22Rv1 (cell line): Measurements from ENCODE around the gene MIDN.

Experiments used
- H3K27ac ChIP-seq: fragments of 450-650 bp; 2 replicates; pipeline ENCODE4 v1.5.1; 2017
- ZFX ChIP-seq: fragments of 450-650 bp; IDR thresholded peaks from 2 replicates; pipeline ENCODE4 v1.6.1; 2017; ENCODE audit warnings: antibody characterized with exemption, borderline replicate concordance
- TF ChIP-seq, protein P1 (sequence below): fragments of 450-650 bp; IDR thresholded peaks from 2 replicates; pipeline ENCODE4 v1.5.1; 2017; ENCODE audit warnings: mild to moderate bottlenecking

The MIDN gene

DNA sequence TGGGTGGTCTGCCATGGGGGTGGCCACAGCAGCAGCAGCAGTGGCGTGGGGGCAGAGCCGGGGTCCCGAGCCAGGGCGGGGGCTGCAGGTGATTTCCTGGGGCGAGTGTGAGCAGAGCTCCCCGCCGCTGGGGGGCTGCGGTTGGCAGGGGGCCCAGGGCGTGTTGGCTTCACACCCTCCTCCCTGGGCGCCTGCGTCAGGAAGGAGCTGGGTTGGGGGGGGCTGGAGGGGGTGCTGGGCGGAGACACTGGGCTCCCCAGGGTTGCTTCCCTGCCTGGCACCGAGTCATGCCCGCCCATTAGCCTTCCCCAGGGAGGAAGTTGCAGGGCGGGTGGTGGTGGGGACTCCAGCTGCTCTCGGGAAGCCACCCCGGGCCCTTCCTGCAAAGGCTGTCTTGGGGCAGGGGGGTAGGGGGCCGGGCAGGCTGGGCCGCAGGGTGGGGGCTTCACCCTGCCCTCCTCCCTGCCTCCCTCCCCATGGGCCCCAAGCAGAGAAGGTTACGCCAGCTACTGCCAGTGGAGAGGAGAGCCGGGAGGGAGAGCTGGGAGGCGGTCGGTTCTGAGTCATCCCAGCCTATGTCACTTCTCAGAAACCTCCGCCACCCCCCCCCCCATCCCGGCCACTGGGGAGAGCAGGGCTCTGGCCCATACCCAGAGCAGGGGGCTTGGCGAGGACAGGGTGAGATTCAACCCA is 4.6 kb downstream of the MIDN start:
- peak overlapping the region; percentile 99 for H3K27ac ChIP-seq
- no peak for TF ChIP-seq ZFX
- TF ChIP-seq, protein P1, sequence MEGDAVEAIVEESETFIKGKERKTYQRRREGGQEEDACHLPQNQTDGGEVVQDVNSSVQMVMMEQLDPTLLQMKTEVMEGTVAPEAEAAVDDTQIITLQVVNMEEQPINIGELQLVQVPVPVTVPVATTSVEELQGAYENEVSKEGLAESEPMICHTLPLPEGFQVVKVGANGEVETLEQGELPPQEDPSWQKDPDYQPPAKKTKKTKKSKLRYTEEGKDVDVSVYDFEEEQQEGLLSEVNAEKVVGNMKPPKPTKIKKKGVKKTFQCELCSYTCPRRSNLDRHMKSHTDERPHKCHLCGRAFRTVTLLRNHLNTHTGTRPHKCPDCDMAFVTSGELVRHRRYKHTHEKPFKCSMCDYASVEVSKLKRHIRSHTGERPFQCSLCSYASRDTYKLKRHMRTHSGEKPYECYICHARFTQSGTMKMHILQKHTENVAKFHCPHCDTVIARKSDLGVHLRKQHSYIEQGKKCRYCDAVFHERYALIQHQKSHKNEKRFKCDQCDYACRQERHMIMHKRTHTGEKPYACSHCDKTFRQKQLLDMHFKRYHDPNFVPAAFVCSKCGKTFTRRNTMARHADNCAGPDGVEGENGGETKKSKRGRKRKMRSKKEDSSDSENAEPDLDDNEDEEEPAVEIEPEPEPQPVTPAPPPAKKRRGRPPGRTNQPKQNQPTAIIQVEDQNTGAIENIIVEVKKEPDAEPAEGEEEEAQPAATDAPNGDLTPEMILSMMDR, result no peak

DNA sequence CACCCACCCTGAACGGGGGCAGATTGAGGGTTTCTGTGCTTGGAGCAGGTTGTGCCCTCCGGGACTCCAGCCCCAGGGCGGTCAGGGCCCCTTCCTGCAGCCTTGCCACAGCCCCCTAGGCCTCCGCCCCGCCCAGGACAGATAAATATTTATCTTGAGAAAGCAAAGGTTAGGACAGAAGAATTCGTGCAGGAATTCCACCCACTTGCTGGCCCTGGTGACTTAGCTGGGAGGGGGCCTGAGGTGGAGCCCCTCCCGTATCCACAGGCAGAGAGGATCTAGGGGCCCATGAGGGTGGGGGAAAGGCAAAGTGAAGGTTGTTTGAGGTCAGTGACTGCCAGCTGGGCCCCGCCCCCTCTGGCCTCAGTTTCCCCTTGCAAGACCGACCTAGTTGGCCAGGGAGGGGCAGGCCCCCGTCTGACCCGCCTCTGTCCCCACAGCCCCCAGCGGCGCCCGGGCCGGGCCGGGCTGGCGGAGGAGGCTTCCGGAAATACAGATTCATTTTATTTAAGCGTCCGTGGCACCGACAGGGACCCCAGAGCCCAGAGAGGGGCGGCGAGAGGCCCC is 5.2 kb downstream of the MIDN start:
- H3K27ac ChIP-seq, result peak overlapping the region; percentile 99
- TF ChIP-seq ZFX, result no peak
- TF ChIP-seq, protein P1, result no peak

DNA sequence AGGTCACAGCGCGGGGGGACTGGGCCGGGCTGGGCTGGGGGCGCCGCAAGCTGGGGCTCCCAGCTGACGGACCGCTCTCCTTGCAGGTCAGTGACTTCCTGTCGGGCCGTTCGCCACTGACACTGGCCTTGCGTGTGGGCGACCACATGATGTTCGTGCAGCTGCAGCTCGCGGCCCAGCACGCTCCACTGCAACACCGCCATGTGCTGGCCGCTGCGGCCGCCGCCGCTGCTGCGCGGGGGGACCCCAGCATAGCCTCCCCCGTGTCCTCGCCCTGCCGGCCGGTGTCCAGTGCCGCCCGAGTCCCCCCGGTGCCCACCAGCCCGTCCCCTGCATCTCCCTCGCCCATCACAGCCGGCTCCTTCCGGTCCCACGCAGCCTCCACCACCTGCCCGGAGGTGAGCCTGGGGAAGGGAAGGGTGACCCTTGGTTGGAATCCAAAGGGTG is 5.7 kb downstream of the MIDN start:
- H3K27ac ChIP-seq, result peak overlapping the region; percentile 99
- no peak for TF ChIP-seq ZFX
- TF ChIP-seq, protein P1, result no peak

DNA sequence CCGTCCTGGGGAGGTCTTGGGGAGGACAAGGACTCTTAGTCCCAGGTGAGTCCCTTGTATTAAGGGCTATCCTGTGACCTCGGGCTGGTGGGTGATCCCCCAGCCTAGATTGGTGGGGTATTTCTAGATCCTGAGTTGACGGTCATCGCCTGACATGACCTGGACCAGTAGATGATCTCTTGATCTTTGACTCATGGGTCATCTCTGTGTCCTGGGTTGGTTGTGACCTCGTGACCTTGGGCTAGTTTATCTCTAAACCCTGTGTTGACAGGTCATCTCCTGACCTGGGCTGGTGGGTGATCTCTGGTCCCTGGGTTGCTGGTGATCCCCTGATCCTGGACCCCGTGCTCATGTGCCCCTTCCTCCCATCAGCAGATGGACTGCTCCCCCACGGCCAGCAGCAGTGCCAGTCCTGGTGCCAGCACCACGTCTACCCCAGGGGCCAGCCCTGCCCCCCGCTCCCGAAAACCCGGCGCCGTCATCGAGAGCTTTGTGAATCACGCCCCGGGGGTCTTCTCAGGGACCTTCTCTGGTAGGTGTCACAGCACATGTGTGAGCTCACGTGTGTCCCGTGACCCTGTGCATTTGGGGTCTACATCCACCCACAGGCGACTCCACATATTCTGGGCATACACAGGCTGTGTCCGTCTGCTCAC is 6.3 kb downstream of the MIDN start:
- TF ChIP-seq ZFX, result no peak
- TF ChIP-seq, protein P1, result no peak
- H3K27ac ChIP-seq, result peak overlapping the region; percentile 99

DNA sequence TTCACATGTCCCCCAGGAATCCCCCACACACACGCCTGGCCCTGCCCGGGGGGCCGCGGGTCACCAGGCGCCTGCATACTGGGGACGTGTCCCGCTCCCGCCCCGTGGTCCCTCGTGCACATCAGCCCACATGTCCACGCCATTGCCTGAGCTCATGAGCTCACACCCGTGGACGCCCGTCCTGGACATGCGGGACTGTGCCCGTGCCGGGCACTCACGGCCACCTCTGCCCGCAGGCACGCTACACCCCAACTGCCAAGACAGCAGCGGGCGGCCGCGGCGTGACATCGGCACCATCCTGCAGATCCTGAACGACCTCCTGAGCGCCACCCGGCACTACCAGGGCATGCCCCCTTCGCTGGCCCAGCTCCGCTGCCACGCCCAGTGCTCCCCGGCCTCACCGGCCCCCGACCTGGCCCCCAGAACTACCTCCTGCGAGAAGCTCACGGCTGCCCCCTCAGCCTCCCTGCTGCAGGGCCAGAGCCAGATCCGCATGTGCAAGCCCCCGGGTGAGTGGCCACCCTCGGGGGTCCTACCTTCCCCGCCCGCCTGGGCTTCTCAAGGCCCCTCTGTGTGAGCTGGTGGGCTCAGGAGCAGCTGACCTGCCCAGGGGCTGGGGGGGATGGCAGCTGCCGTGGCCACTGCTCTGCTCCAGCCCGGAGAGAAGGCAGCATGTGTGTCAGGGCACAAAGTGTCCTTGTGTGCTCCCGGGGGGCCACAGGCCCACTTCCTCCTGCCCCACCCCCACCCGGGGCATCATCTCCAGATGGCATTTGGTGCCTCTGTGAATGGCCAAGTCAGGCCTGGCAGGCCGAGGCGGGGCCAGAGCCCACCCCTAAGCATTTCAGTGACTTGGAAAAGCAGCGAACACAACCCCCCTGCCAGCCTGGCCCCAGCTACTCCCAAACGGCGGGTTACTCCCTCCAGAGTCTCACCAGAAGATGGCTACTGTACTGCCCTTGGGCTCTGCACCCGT is 7.1 kb downstream of the MIDN start:
- no peak for TF ChIP-seq ZFX
- TF ChIP-seq, protein P1, result no peak
- peak overlapping the region; percentile 99 for H3K27ac ChIP-seq

DNA sequence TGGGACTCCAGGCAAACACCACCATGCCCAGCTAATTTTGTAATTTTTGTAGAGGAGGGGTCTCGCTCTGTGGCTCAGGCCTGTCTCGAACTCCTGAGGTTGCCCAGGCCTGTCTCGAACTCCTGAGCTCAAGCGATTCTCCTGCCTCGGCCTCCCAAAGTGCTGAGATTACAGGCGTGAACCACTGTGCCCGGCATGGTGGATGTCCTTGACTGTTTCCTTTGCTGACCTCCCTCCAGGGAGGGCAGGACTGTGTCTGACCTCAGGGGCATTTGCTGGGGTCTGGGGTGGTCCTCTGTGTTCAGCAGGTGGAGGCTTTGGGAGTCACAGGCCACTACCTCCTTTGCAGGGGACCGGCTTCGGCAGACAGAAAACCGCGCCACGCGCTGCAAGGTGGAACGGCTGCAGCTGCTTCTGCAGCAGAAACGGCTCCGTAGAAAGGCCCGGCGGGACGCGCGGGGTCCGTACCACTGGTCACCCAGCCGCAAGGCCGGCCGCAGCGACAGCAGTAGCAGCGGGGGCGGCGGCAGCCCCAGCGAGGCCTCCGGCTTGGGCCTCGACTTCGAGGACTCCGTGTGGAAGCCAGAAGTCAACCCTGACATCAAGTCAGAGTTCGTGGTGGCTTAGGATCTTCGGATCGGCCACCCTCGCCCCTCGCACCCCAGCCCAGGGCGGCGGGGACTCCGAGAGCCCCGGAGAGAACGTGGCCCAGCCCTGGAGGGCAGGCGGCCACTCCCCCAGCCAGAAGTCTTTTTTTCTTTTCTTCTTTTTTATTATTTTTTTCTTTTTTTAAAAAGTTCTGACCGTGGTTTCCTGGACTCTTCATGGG is 8.5 kb downstream of the MIDN start:
- H3K27ac ChIP-seq, result peak overlapping the region; percentile 99
- no peak for TF ChIP-seq ZFX
- TF ChIP-seq, protein P1, result no peak
